Fibroblast of pulmonary artery (primary cell): ENCODE data around the gene CDK19.

Source experiments
- DNase-seq: peaks from one replicate; pipeline ENCODE4 v3.0.0-alpha.2; 2010; ENCODE audit warnings: low read depth
- H3K4me3 ChIP-seq: replicated peaks from 2 replicates; pipeline ENCODE4 v1.5.1; 2011; ENCODE audit warnings: low read depth, mild to moderate bottlenecking, control low read depth, low read length, moderate library complexity
- TF ChIP-seq, protein P1 (sequence below): IDR thresholded peaks from 2 replicates; pipeline ENCODE4 v1.5.1; 2011; ENCODE audit warnings: mild to moderate bottlenecking, control low read depth, low read length, inconsistent platforms; ENCODE audit errors: missing control alignments

The CDK19 gene

DNA sequence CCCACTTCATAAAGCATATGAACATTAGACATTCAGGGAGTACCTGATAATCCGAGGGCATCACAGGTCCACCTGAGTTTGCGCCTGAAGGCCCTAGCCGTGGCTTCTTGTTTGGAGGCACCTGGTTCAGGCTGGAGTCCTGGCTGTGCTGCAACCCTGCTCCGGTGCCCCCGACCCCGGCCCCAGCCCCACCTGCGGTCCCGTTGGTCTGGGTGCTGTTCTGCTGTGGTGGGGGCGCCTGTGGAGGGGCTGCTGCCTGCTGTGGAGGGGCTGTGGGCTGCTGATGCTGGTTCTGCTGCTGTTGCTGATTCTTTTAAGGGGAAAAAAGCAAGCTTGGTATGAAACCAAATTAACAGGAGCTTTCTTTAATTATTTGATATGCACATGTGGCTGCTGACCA is 194.2 kb downstream of the CDK19 start:
- DNase-seq: no peak
- TF ChIP-seq, protein P1, sequence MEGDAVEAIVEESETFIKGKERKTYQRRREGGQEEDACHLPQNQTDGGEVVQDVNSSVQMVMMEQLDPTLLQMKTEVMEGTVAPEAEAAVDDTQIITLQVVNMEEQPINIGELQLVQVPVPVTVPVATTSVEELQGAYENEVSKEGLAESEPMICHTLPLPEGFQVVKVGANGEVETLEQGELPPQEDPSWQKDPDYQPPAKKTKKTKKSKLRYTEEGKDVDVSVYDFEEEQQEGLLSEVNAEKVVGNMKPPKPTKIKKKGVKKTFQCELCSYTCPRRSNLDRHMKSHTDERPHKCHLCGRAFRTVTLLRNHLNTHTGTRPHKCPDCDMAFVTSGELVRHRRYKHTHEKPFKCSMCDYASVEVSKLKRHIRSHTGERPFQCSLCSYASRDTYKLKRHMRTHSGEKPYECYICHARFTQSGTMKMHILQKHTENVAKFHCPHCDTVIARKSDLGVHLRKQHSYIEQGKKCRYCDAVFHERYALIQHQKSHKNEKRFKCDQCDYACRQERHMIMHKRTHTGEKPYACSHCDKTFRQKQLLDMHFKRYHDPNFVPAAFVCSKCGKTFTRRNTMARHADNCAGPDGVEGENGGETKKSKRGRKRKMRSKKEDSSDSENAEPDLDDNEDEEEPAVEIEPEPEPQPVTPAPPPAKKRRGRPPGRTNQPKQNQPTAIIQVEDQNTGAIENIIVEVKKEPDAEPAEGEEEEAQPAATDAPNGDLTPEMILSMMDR: no peak
- no peak overlapping the region for H3K4me3 ChIP-seq

DNA sequence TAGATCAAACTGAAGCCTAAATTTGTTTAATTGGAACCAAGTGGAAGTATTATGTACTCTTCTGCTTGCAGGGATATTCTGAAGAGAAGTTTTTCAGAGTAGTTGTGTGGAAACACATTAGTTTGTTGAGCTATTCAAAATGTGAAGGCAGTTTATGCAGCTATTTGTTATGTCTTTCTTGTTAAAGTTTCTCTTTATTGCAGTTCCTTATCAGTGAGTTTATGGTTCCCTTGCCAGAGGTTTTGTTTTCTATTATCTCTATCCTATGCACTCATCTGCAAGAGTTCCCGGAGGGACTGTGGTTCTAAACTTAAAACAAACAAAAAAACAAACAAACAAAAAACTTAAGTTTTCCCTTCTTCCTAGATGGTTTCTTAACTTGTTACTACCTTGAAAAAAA is 195.2 kb downstream of the CDK19 start:
- TF ChIP-seq, protein P1: no peak
- no peak for DNase-seq
- no peak overlapping the region for H3K4me3 ChIP-seq

DNA sequence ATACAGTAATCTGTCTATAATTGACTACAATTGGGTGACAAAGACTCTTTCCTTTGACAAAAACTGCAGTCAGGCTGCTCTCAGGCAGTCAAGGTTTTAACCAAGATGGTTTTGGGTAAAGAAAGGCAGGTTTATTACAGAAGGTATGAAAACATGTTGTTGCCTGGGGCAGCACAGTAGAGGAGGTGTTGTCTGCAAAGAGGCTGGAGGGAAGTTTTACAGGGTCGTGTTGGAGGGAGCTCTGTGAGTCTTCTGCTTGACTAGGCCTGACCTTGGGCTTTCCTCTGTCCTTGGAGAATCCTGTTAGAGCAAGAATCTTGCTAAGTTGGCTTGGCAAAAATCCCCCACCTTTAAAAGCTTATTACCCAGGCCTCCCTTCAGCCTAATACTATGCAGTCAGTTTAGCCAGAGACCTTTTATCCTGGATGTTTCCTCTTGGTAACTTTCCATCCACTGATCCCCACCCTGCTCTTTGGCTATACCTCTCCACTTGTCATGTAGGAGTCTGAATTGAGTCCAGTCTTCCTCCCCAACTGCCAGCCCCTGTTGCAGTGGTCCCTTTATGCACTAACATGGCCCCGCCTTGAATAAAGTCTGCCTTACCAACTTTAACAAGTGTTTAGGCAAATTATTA is 195.9 kb downstream of the CDK19 start:
- TF ChIP-seq, protein P1: no peak
- no peak for DNase-seq
- H3K4me3 ChIP-seq: no peak overlapping the region

DNA sequence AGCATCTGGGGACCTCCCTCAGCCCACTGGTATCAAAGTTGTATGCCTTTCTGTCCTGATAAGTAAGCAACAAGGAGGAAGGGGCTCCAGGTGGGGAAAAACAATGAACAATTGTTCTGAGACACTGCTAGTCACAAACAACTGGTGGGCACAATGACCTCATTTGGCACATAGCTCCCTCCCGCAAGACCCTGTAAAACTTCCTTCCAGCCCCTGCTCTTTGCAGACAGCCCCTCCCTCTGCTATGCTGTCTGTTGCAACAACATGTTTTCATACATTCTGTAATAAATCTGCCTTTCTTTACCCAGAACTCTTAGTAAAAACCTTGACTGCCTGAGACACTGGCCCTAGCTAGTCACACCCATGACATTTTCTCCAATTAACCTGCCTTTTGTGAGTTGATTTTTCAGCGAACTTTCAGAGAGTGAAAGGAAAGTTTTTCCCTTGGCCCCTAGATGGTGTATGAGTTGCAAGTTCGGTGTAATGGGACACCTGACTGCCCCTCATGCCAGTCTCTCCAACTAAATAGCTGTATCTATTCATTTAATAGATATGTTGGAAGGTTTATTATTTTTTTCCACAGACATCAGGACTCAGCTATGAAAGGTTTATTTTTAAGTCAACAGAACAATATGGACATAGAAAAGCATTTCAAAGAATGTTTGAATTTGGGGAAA is 196.5 kb downstream of the CDK19 start:
- DNase-seq: peak; percentile 18
- TF ChIP-seq, protein P1: peak; percentile 25
- no peak overlapping the region for H3K4me3 ChIP-seq

DNA sequence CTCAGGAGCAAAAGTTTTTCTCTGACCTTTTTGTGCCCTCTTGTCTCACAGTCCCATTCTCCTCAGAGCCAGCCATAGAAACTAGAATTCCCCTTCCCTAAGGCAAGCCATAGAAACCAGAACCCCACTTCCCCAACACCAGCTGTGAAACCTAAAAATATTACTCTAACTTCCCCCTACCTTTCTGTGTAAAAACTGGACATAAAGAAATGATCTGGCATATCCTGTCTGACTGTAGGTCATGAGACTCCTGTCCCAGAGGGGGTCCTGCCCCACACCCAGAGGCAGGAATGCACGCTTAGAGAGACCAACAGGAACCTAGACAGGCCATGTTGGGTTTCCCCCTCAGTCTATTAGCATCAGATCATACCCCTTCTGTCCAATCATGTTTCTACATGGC is 198.2 kb downstream of the CDK19 start:
- TF ChIP-seq, protein P1: no peak
- DNase-seq: no peak
- H3K4me3 ChIP-seq: no peak overlapping the region

DNA sequence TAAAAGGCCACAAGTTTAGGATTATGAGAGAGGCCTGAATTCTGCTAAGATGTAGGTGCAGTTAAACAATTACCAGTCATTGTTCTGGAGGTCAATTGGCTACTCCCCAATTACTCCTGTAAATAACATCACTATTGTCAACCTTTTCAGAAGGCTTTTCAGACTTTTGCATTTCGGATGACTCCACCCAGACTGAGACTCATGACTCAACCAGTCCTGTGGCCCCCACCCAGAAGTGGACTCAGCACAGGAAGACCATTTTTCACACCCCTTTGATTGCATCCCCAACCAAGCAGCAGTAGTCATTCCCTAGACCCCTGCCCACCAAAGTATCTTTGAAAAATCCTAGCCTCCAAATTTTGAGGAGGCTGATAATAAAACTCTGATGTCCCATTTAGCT is 199.5 kb downstream of the CDK19 start:
- no peak for DNase-seq
- no peak overlapping the region for H3K4me3 ChIP-seq
- TF ChIP-seq, protein P1: no peak

DNA sequence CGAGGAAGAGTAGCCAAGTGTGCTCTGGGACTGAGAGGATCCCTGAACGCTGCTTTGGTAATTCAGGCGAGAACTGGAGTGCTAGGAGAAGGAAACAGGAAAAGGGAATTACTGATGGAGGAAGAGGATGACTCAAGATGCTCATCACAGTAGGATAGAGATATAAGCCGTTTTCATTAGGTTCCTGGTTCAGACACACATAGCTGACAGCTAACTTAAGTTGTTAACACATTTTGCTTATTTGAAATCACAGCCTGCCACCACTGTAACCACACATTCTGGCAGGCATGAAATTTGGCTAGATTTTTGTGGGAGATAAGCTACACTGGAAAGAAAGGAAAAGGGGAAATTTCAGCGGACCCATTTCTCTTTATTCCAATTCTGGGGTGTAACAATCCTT is 200.7 kb downstream of the CDK19 start:
- DNase-seq: no peak
- no peak overlapping the region for H3K4me3 ChIP-seq
- TF ChIP-seq, protein P1: no peak
